Glutamatergic neuron (in vitro differentiated cells): ENCODE measurements around the gene SELENOV. TPM values are rescaled to one million over a fixed set of nuclear protein-coding genes. Genes with fewer than 3 reads are reported as not detected.
A peak's percentile ranks its signal among the peaks of the same experiment; 100 is the strongest.

Experiments
- DNase-seq: peaks from one replicate; pipeline ENCODE4 v3.0.0; 2022
- H3K27ac Mint-ChIP-seq: one replicate; pipeline ENCODE4 v1.8.0; 2020; ENCODE audit warnings: mild to moderate bottlenecking, mixed read lengths, inconsistent platforms; ENCODE audit not compliant: unreplicated experiment
- H3K27me3 Mint-ChIP-seq: one replicate; pipeline ENCODE4 v1.8.0; 2020; ENCODE audit warnings: mild to moderate bottlenecking, moderate library complexity, mixed read lengths, inconsistent platforms; ENCODE audit not compliant: unreplicated experiment
- H3K36me3 Mint-ChIP-seq: one replicate; pipeline ENCODE4 v1.8.0; 2020; ENCODE audit warnings: mild to moderate bottlenecking, mixed read lengths, inconsistent platforms; ENCODE audit not compliant: unreplicated experiment
- H3K4me1 Mint-ChIP-seq: one replicate; pipeline ENCODE4 v1.8.0; 2020; ENCODE audit warnings: mild to moderate bottlenecking, low read depth, mixed read lengths, inconsistent platforms; ENCODE audit not compliant: unreplicated experiment
- H3K4me3 Mint-ChIP-seq: one replicate; pipeline ENCODE4 v1.8.0; 2020; ENCODE audit warnings: mild to moderate bottlenecking, mixed read lengths, inconsistent platforms; ENCODE audit not compliant: unreplicated experiment
- H3K9me3 Mint-ChIP-seq: one replicate; pipeline ENCODE4 v1.8.0; 2020; ENCODE audit warnings: mild to moderate bottlenecking, moderate library complexity, mixed read lengths, inconsistent platforms; ENCODE audit not compliant: unreplicated experiment
- total RNA-seq: library from RNA; stranded (reverse); fragmentation: NEBNext Ultra II Directional; extraction: Animal tissue kit (Norgen Biotek cat#: 25700); gene quantifications from one replicate; pipeline ENCODE4 v1.2.1, GENCODE V29; 2021; ENCODE audit not compliant: unreplicated experiment
- TF ChIP-seq, protein P1 (sequence below): fragments of 200-600 bp; sonication (generic); IDR thresholded peaks from one replicate; pipeline ENCODE4 v1.5.0; 2021; ENCODE audit not compliant: partially characterized antibody, unreplicated experiment

Gene SELENOV
- total RNA-seq, 1 donor from 2014 or later, result 9.9 TPM

DNA sequence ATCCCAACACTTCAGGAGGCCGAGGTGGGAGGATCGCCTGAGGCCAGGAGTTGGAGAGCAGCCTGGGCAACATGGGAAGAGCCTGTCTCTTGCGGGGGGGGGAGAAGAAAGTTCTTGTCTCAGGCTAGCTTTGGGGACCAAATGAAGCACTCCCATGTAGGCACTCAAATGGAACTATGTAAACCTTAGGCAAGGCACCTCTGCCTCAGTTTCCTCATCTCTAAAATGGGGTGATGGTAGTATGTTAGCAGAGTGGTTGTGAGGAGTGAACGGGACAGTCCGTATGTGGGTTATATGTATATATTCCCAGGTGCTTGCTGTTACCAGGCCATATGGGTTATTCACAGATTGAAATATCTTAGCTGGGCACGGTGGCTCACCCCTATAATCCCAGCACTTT lies 22.7 kb upstream of the SELENOV start:
- Mint-ChIP-seq H3K27ac (no peak overlapping the region), H3K36me3 (no peaks in the 10 kb centered on the region), H3K27me3 (peaks cover 10% of the 10 kb centered on the region), H3K4me1 (peaks cover 18% of the 10 kb centered on the region), H3K4me3 (no peak overlapping the region), H3K9me3 (peaks cover 4% of the 10 kb centered on the region)
- no peak for DNase-seq
- TF ChIP-seq, protein P1, sequence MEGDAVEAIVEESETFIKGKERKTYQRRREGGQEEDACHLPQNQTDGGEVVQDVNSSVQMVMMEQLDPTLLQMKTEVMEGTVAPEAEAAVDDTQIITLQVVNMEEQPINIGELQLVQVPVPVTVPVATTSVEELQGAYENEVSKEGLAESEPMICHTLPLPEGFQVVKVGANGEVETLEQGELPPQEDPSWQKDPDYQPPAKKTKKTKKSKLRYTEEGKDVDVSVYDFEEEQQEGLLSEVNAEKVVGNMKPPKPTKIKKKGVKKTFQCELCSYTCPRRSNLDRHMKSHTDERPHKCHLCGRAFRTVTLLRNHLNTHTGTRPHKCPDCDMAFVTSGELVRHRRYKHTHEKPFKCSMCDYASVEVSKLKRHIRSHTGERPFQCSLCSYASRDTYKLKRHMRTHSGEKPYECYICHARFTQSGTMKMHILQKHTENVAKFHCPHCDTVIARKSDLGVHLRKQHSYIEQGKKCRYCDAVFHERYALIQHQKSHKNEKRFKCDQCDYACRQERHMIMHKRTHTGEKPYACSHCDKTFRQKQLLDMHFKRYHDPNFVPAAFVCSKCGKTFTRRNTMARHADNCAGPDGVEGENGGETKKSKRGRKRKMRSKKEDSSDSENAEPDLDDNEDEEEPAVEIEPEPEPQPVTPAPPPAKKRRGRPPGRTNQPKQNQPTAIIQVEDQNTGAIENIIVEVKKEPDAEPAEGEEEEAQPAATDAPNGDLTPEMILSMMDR, result no peak

GRCh38 chr19:39492788-39493187 lies 22.2 kb upstream of the SELENOV start:
- no peak for DNase-seq
- H3K27ac Mint-ChIP-seq, result peak overlapping the region; percentile 81
- peaks cover 10% of the 10 kb centered on the region for H3K27me3 Mint-ChIP-seq
- H3K36me3 Mint-ChIP-seq, result no peaks in the 10 kb centered on the region
- TF ChIP-seq, protein P1, result no peak
- peaks cover 17% of the 10 kb centered on the region for H3K4me1 Mint-ChIP-seq
- peaks cover 6% of the 10 kb centered on the region for H3K9me3 Mint-ChIP-seq
- H3K4me3 Mint-ChIP-seq, result no peak overlapping the region

DNA sequence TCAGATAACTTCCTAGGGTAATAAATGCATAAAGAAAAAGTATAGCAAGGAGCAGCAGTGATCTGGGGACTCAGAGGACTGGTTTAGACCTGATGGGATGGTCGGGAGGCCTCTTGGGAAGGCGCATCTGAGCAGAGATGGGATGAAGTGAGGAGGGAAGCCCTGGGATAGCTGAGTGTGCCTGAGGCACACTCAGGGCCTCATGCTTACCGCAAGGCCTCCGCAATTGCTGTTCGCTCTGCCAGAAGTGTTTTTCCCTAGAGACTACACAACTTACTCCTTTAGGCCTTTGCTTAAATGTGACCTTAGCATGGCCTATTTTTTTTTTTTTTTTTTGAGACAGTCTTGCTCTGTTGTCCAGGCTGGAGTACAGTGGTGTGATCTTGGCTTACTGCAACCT lies 20.3 kb upstream of the SELENOV start:
- peaks cover 18% of the 10 kb centered on the region for H3K9me3 Mint-ChIP-seq
- H3K27ac Mint-ChIP-seq, result peak overlapping the region; percentile 90
- DNase-seq, result no peak
- peaks cover 18% of the 10 kb centered on the region for H3K27me3 Mint-ChIP-seq
- peaks cover 14% of the 10 kb centered on the region for H3K4me1 Mint-ChIP-seq
- TF ChIP-seq, protein P1, result no peak
- peaks cover 4% of the 10 kb centered on the region for H3K36me3 Mint-ChIP-seq
- H3K4me3 Mint-ChIP-seq, result no peak overlapping the region

GRCh38 chr19:39496063-39496462 lies 18.9 kb upstream of the SELENOV start:
- Mint-ChIP-seq H3K4me1 (peaks cover 17% of the 10 kb centered on the region), H3K36me3 (peaks cover 7% of the 10 kb centered on the region), H3K9me3 (peaks cover 25% of the 10 kb centered on the region), H3K27ac (peak overlapping the region; percentile 94), H3K27me3 (peaks cover 23% of the 10 kb centered on the region), H3K4me3 (peak overlapping the region; percentile 74)
- DNase-seq, result no peak
- TF ChIP-seq, protein P1, result no peak

DNA sequence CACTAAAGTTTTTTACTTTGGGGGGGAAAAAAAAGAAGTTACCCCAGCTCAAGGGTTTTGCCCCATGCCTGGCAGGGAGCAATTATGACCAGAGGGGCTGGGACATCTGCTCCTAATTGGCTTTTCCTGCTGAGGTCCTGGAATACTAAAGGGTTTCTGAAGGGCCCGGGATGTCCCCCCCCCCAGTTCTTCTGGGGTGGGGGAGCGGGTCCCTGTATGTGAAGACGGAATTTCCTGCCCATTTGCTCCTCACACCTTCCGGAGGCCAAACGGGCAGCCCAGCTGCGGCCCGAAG lies 17.3 kb upstream of the SELENOV start:
- TF ChIP-seq, protein P1, result no peak
- H3K27ac Mint-ChIP-seq, result peak overlapping the region; percentile 100
- peaks cover 7% of the 10 kb centered on the region for H3K36me3 Mint-ChIP-seq
- peaks cover 25% of the 10 kb centered on the region for H3K9me3 Mint-ChIP-seq
- DNase-seq, result no peak
- H3K4me3 Mint-ChIP-seq, result no peak overlapping the region
- peaks cover 24% of the 10 kb centered on the region for H3K27me3 Mint-ChIP-seq
- peaks cover 17% of the 10 kb centered on the region for H3K4me1 Mint-ChIP-seq
